ENCODE data around the gene PKNOX2. TPM values are rescaled to one million over a fixed set of nuclear protein-coding genes. Genes with fewer than 3 reads are reported as not detected.

Gene PKNOX2
- total RNA-seq, 1 experiment from 2014 or later, result 3.7 TPM

DNA sequence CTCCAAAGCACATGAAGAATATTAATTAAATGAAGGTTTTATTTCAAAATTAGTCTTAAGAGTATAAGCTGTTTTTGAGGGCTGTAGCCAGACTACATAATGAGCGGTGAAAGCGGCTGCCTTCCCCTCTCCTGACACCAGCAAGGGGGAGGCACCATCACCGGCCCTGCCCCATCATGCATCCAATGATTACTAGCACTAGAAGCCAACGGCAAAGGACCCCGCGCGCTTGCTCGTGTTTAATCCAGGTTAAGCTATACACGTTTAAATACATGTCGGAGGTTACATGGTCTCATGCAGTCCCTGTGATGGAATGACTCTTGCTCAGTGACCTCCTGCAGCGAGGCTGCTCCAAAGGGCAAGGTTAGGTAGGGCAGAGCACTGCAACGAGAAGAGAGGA lies 281.2 kb downstream of the PKNOX2 start (continued):
- TF ChIP-seq, protein P1, sequence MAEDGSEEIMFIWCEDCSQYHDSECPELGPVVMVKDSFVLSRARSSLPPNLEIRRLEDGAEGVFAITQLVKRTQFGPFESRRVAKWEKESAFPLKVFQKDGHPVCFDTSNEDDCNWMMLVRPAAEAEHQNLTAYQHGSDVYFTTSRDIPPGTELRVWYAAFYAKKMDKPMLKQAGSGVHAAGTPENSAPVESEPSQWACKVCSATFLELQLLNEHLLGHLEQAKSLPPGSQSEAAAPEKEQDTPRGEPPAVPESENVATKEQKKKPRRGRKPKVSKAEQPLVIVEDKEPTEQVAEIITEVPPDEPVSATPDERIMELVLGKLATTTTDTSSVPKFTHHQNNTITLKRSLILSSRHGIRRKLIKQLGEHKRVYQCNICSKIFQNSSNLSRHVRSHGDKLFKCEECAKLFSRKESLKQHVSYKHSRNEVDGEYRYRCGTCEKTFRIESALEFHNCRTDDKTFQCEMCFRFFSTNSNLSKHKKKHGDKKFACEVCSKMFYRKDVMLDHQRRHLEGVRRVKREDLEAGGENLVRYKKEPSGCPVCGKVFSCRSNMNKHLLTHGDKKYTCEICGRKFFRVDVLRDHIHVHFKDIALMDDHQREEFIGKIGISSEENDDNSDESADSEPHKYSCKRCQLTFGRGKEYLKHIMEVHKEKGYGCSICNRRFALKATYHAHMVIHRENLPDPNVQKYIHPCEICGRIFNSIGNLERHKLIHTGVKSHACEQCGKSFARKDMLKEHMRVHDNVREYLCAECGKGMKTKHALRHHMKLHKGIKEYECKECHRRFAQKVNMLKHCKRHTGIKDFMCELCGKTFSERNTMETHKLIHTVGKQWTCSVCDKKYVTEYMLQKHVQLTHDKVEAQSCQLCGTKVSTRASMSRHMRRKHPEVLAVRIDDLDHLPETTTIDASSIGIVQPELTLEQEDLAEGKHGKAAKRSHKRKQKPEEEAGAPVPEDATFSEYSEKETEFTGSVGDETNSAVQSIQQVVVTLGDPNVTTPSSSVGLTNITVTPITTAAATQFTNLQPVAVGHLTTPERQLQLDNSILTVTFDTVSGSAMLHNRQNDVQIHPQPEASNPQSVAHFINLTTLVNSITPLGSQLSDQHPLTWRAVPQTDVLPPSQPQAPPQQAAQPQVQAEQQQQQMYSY (CRISPR knock-in tag; IDR thresholded peaks at IDR 0.05), result no peak
- TF ChIP-seq, protein P2, sequence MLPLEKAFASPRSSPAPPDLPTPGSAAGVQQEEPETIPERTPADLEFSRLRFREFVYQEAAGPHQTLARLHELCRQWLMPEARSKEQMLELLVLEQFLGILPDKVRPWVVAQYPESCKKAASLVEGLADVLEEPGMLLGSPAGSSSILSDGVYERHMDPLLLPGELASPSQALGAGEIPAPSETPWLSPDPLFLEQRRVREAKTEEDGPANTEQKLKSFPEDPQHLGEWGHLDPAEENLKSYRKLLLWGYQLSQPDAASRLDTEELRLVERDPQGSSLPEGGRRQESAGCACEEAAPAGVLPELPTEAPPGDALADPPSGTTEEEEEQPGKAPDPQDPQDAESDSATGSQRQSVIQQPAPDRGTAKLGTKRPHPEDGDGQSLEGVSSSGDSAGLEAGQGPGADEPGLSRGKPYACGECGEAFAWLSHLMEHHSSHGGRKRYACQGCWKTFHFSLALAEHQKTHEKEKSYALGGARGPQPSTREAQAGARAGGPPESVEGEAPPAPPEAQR (CRISPR knock-in tag; IDR thresholded peaks at IDR 0.05), result no peak
- TF ChIP-seq PRRX2 (CRISPR knock-in tag; IDR thresholded peaks at IDR 0.05) (no peak), ZNF219 (CRISPR knock-in tag; IDR thresholded peaks at IDR 0.05; ENCODE audit: borderline replicate concordance) (no peak), OVOL2 (CRISPR knock-in tag; IDR thresholded peaks at IDR 0.05; ENCODE audit: borderline replicate concordance) (no peak)
- TF ChIP-seq, protein P3, sequence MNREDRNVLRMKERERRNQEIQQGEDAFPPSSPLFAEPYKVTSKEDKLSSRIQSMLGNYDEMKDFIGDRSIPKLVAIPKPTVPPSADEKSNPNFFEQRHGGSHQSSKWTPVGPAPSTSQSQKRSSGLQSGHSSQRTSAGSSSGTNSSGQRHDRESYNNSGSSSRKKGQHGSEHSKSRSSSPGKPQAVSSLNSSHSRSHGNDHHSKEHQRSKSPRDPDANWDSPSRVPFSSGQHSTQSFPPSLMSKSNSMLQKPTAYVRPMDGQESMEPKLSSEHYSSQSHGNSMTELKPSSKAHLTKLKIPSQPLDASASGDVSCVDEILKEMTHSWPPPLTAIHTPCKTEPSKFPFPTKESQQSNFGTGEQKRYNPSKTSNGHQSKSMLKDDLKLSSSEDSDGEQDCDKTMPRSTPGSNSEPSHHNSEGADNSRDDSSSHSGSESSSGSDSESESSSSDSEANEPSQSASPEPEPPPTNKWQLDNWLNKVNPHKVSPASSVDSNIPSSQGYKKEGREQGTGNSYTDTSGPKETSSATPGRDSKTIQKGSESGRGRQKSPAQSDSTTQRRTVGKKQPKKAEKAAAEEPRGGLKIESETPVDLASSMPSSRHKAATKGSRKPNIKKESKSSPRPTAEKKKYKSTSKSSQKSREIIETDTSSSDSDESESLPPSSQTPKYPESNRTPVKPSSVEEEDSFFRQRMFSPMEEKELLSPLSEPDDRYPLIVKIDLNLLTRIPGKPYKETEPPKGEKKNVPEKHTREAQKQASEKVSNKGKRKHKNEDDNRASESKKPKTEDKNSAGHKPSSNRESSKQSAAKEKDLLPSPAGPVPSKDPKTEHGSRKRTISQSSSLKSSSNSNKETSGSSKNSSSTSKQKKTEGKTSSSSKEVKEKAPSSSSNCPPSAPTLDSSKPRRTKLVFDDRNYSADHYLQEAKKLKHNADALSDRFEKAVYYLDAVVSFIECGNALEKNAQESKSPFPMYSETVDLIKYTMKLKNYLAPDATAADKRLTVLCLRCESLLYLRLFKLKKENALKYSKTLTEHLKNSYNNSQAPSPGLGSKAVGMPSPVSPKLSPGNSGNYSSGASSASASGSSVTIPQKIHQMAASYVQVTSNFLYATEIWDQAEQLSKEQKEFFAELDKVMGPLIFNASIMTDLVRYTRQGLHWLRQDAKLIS (CRISPR knock-in tag; IDR thresholded peaks at IDR 0.05; ENCODE audit: borderline replicate concordance), result no peak
- TF ChIP-seq, protein P4, sequence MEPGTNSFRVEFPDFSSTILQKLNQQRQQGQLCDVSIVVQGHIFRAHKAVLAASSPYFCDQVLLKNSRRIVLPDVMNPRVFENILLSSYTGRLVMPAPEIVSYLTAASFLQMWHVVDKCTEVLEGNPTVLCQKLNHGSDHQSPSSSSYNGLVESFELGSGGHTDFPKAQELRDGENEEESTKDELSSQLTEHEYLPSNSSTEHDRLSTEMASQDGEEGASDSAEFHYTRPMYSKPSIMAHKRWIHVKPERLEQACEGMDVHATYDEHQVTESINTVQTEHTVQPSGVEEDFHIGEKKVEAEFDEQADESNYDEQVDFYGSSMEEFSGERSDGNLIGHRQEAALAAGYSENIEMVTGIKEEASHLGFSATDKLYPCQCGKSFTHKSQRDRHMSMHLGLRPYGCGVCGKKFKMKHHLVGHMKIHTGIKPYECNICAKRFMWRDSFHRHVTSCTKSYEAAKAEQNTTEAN (CRISPR knock-in tag; IDR thresholded peaks at IDR 0.05), result no peak
- TF ChIP-seq, protein P5, sequence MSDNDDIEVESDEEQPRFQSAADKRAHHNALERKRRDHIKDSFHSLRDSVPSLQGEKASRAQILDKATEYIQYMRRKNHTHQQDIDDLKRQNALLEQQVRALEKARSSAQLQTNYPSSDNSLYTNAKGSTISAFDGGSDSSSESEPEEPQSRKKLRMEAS (CRISPR knock-in tag; IDR thresholded peaks at IDR 0.05), result no peak
- TF ChIP-seq, protein P6, sequence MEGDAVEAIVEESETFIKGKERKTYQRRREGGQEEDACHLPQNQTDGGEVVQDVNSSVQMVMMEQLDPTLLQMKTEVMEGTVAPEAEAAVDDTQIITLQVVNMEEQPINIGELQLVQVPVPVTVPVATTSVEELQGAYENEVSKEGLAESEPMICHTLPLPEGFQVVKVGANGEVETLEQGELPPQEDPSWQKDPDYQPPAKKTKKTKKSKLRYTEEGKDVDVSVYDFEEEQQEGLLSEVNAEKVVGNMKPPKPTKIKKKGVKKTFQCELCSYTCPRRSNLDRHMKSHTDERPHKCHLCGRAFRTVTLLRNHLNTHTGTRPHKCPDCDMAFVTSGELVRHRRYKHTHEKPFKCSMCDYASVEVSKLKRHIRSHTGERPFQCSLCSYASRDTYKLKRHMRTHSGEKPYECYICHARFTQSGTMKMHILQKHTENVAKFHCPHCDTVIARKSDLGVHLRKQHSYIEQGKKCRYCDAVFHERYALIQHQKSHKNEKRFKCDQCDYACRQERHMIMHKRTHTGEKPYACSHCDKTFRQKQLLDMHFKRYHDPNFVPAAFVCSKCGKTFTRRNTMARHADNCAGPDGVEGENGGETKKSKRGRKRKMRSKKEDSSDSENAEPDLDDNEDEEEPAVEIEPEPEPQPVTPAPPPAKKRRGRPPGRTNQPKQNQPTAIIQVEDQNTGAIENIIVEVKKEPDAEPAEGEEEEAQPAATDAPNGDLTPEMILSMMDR (IDR thresholded peaks at IDR 0.05), result no peak
- TF ChIP-seq, protein P7, sequence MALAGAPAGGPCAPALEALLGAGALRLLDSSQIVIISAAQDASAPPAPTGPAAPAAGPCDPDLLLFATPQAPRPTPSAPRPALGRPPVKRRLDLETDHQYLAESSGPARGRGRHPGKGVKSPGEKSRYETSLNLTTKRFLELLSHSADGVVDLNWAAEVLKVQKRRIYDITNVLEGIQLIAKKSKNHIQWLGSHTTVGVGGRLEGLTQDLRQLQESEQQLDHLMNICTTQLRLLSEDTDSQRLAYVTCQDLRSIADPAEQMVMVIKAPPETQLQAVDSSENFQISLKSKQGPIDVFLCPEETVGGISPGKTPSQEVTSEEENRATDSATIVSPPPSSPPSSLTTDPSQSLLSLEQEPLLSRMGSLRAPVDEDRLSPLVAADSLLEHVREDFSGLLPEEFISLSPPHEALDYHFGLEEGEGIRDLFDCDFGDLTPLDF (CRISPR knock-in tag; IDR thresholded peaks at IDR 0.05), result no peak

DNA sequence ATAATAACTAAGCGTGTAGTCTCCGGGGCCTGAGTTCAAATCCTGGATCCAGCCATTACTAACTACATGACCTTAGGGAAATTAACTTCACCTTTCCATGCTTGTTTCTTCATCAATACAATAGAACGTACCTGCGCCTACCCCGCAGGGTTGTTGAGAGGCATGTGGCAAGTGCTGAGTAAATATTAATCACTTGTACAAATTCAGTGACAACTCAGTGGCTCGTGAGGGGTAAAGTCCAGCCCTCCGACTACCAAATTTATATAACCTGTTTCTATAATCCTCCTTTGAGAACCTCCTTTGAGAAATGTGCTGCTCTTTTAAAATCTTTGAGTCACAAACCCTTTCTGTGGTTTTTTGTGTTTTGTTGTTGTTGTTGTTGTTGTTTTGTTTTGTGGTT lies 281.7 kb downstream of the PKNOX2 start:
- Mint-ChIP-seq H3K27me3 (ENCODE audit: low read depth) (no peaks in the 10 kb centered on the region; the same call in 1 of the 2 replicates), H3K9me3 (no peaks in the 10 kb centered on the region), H3K27ac (no peak overlapping the region), H3K4me3 (no peak overlapping the region), H3K4me1 (peaks cover 48% of the 10 kb centered on the region), H3K36me3 (no peaks in the 10 kb centered on the region)
- CTCF ChIA-PET, result no interaction called here
- ATAC-seq (no peak), DNase-seq (ENCODE audit: low spot score) (no peak)
- TF ChIP-seq ZNF121 (CRISPR knock-in tag; IDR thresholded peaks at IDR 0.05), result no peak
- no peak for TF ChIP-seq ETV6 (CRISPR knock-in tag; IDR thresholded peaks at IDR 0.05)
- TF ChIP-seq ESRRA (CRISPR knock-in tag; IDR thresholded peaks at IDR 0.05; ENCODE audit: borderline replicate concordance), result no peak
- no peak for TF ChIP-seq PRRX2 (CRISPR knock-in tag; IDR thresholded peaks at IDR 0.05)
- TF ChIP-seq IRF2 (CRISPR knock-in tag; IDR thresholded peaks at IDR 0.05; ENCODE audit: borderline replicate concordance, low read depth), result no peak
- TF ChIP-seq NFYB (CRISPR knock-in tag; conservative IDR thresholded peaks at IDR 0.05; ENCODE audit: low read depth), result no peak
- POLR2A ChIA-PET, result no interaction called here

All from WTC11 (cell line).